ENCODE measurements around the gene DTX2. TPM values are rescaled to one million over a fixed set of nuclear protein-coding genes. Genes with fewer than 3 reads are reported as not detected.

DTX2 gene
- total RNA-seq, 1 experiment from 2014 or later = 100 TPM

- ChIA-PET CTCF (no interaction called here), POLR2A (ENCODE audit: unreplicated experiment) (no interaction called here)
- Histone ChIP-seq H3K79me2 (ENCODE audit: low read depth) (no peaks in the 10 kb centered on the region), H3K27ac (no peak overlapping the region), H3K27me3 (ENCODE audit: insufficient read depth, low read depth) (no peaks in the 10 kb centered on the region), H3F3A (ENCODE audit: insufficient read depth, low read depth) (peaks cover 33% of the 10 kb centered on the region), H4K20me1 (ENCODE audit: insufficient read depth) (no peaks in the 10 kb centered on the region), H3K4me1 (replicated peaks; ENCODE audit: insufficient read depth) (peaks cover 41% of the 10 kb centered on the region), H3K36me3 (ENCODE audit: low read depth) (no peaks in the 10 kb centered on the region), H3K4me2 (no peak overlapping the region), H3K9me3 (ENCODE audit: insufficient read depth, low read depth) (no peaks in the 10 kb centered on the region), H3K4me3 (no peak overlapping the region), H3K9me2 (ENCODE audit: insufficient read depth) (no peaks in the 10 kb centered on the region), H2AFZ (no peak overlapping the region)
- BruUV-seq (replicated peaks) = no TSS peak
- TF ChIP-seq, protein P1, sequence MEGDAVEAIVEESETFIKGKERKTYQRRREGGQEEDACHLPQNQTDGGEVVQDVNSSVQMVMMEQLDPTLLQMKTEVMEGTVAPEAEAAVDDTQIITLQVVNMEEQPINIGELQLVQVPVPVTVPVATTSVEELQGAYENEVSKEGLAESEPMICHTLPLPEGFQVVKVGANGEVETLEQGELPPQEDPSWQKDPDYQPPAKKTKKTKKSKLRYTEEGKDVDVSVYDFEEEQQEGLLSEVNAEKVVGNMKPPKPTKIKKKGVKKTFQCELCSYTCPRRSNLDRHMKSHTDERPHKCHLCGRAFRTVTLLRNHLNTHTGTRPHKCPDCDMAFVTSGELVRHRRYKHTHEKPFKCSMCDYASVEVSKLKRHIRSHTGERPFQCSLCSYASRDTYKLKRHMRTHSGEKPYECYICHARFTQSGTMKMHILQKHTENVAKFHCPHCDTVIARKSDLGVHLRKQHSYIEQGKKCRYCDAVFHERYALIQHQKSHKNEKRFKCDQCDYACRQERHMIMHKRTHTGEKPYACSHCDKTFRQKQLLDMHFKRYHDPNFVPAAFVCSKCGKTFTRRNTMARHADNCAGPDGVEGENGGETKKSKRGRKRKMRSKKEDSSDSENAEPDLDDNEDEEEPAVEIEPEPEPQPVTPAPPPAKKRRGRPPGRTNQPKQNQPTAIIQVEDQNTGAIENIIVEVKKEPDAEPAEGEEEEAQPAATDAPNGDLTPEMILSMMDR (conservative IDR thresholded peaks at IDR 0.05) = no peak
- TF ChIP-seq EZH2 (IDR thresholded peaks at IDR 0.05; ENCODE audit: low read depth) = no peak
- DNase-seq = no peak
- intact Hi-C loops (cut with micrococcal nuclease; ENCODE audit: unreplicated experiment) = no loop called here
Measured at GRCh38 chr7:76426246-76426645, 35.3 kb upstream of the DTX2 start.

- no peak overlapping the region for H3K4me2 ChIP-seq
- ChIA-PET CTCF (no interaction called here), POLR2A (ENCODE audit: unreplicated experiment) (interaction anchor here (0.6 kb wide), 1 partner anchor 90 kb away, joined by 11 read pairs; no protein-coding TSS in a partner anchor)
- no peaks in the 10 kb centered on the region for H3K9me3 ChIP-seq (ENCODE audit: insufficient read depth, low read depth)
- H3F3A ChIP-seq (ENCODE audit: insufficient read depth, low read depth) = peaks cover 20% of the 10 kb centered on the region
- no peaks in the 10 kb centered on the region for H3K36me3 ChIP-seq (ENCODE audit: low read depth)
- no peak for TF ChIP-seq EZH2 (IDR thresholded peaks at IDR 0.05; ENCODE audit: low read depth)
- TF ChIP-seq, protein P1 (conservative IDR thresholded peaks at IDR 0.05) = no peak
- no TSS peak for BruUV-seq (replicated peaks)
- peaks cover 29% of the 10 kb centered on the region for H3K4me1 ChIP-seq (replicated peaks; ENCODE audit: insufficient read depth)
- no peaks in the 10 kb centered on the region for H3K9me2 ChIP-seq (ENCODE audit: insufficient read depth)
- H3K27ac ChIP-seq = no peak overlapping the region
- H3K79me2 ChIP-seq (ENCODE audit: low read depth) = no peaks in the 10 kb centered on the region
- H3K27me3 ChIP-seq (ENCODE audit: insufficient read depth, low read depth) = no peaks in the 10 kb centered on the region
- DNase-seq = no peak
- no peak overlapping the region for H3K4me3 ChIP-seq
- H2AFZ ChIP-seq = no peak overlapping the region
- H4K20me1 ChIP-seq (ENCODE audit: insufficient read depth) = no peaks in the 10 kb centered on the region
- intact Hi-C loops (cut with micrococcal nuclease; ENCODE audit: unreplicated experiment) = no loop called here
Measured at GRCh38 chr7:76427635-76428034, 33.9 kb upstream of the DTX2 start.

DNA sequence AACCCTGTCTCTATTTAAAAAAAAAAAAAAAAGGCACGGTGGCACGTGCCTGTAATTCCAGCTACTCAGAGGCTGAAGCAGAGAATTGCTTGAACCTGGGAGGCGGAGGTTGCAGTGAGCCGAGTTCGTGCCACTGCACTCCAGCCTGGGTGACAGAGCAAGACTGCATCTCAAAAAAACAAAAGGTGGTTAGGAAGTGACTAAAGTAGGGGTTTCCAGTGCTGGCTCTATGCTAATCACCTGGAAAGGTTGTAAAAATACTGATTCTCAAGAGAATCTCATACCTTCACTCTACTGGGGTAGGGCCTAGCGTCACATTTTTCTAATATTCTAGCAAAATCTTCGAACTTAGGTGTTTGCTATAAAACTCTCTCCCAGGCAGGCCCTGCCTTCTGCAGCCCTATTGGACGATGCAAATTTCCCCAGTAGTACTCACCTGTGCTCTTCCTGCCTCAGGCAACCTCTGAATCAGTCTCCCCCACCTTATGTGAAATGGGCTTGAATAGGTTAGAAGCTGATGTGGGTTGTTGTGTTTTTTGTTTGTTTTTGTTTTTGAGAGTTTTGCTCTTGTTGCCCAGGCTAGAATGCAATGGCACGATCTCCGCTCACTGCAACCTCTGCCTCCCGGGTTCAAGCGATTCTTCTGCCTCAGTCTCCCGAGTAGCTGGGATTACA is 33.2 kb upstream of the DTX2 start:
- ChIA-PET CTCF (interaction anchor here (0.6 kb wide), 1 partner anchor 44 kb away, joined by 3 read pairs; no protein-coding TSS in a partner anchor), POLR2A (ENCODE audit: unreplicated experiment) (no interaction called here)
- Histone ChIP-seq H3K27me3 (ENCODE audit: insufficient read depth, low read depth) (no peaks in the 10 kb centered on the region), H3K4me2 (no peak overlapping the region), H3K79me2 (ENCODE audit: low read depth) (no peaks in the 10 kb centered on the region), H3F3A (ENCODE audit: insufficient read depth, low read depth) (peaks cover 16% of the 10 kb centered on the region), H3K4me3 (no peak overlapping the region), H3K9me3 (ENCODE audit: insufficient read depth, low read depth) (no peaks in the 10 kb centered on the region), H3K36me3 (ENCODE audit: low read depth) (no peaks in the 10 kb centered on the region), H3K27ac (no peak overlapping the region), H3K9me2 (ENCODE audit: insufficient read depth) (no peaks in the 10 kb centered on the region), H4K20me1 (ENCODE audit: insufficient read depth) (no peaks in the 10 kb centered on the region), H2AFZ (no peak overlapping the region), H3K4me1 (replicated peaks; ENCODE audit: insufficient read depth) (peaks cover 23% of the 10 kb centered on the region)
- no TSS peak for BruUV-seq (replicated peaks)
- no peak for DNase-seq
- no peak for TF ChIP-seq EZH2 (IDR thresholded peaks at IDR 0.05; ENCODE audit: low read depth)
- TF ChIP-seq, protein P1 (conservative IDR thresholded peaks at IDR 0.05) = no peak
- intact Hi-C loops (cut with micrococcal nuclease; ENCODE audit: unreplicated experiment) = no loop called here

Measured in PC-9 (cell line).